A673 (cell line): ENCODE measurements around the gene THADA. TPM values are rescaled to one million over a fixed set of nuclear protein-coding genes. Genes with fewer than 3 reads are reported as not detected.

Source experiments
- BruUV-seq: library from RNA; stranded (reverse); fragments of 400-500 nt; replicated peaks from 2 replicates; lab custom pipeline; 2021; lab: Mats Ljungman, UMichigan
- CTCF ChIA-PET: fragments of 300-600 bp; sonication (Branson Sonifier 250); formaldehyde crosslinking; loops from one replicate; lab custom pipeline; 2022; ENCODE audit warnings: antibody characterized with exemption; lab: Charles Lee
- POLR2A ChIA-PET: fragments of 300-600 bp; sonication (Branson Sonifier 250); formaldehyde crosslinking; loops from one replicate; lab custom pipeline; 2022; ENCODE audit warnings: antibody characterized with exemption; ENCODE audit not compliant: low non-redundant PET; lab: Charles Lee
- DNase-seq: peaks from one replicate; pipeline ENCODE4 v3.0.0-alpha.2; 2015; ENCODE audit warnings: low spot score
- H3K27ac ChIP-seq: fragments of 200-600 bp; sonication (generic); 2 replicates; pipeline ENCODE4 v1.5.1; 2016; ENCODE audit warnings: mixed run types, low read depth, mild to moderate bottlenecking, mixed read lengths, antibody characterized with exemption, low read length; ENCODE audit not compliant: poor library complexity, severe bottlenecking
- H3K27me3 ChIP-seq: fragments of 200-600 bp; sonication (generic); replicated peaks from 2 replicates; pipeline ENCODE4 v1.6.1; 2017; ENCODE audit warnings: mixed run types, low read depth, mild to moderate bottlenecking, mixed read lengths, antibody characterized with exemption, low read length; ENCODE audit not compliant: insufficient read depth, poor library complexity
- H3K36me3 ChIP-seq: fragments of 200-600 bp; sonication (generic); 2 replicates; pipeline ENCODE4 v1.6.1; 2016; ENCODE audit warnings: mixed run types, mild to moderate bottlenecking, mixed read lengths, antibody characterized with exemption, low read length; ENCODE audit not compliant: insufficient read depth, poor library complexity, severe bottlenecking
- H3K4me1 ChIP-seq: fragments of 200-600 bp; sonication (generic); 2 replicates; pipeline ENCODE4 v1.6.1; 2017; ENCODE audit warnings: mixed run types, mild to moderate bottlenecking, mixed read lengths, antibody characterized with exemption, low read length; ENCODE audit not compliant: insufficient read depth, poor library complexity, severe bottlenecking
- H3K4me3 ChIP-seq: fragments of 200-600 bp; sonication (generic); 2 replicates; pipeline ENCODE4 v1.5.1; 2016; ENCODE audit warnings: low read depth, mixed run types, mild to moderate bottlenecking, mixed read lengths, low read length; ENCODE audit not compliant: poor library complexity, severe bottlenecking
- H3K9me3 ChIP-seq: fragments of 200-600 bp; sonication (generic); 2 replicates; pipeline ENCODE4 v1.6.1; 2016; ENCODE audit warnings: mixed run types, low read depth, mild to moderate bottlenecking, mixed read lengths, antibody characterized with exemption, low read length; ENCODE audit not compliant: poor library complexity, severe bottlenecking
- EZH2 ChIP-seq: fragments of 200-600 bp; sonication (generic); IDR thresholded peaks from 2 replicates; pipeline ENCODE4 v1.6.1; 2017; ENCODE audit warnings: borderline replicate concordance, low read depth, mild to moderate bottlenecking, mixed read lengths, antibody characterized with exemption, low read length; ENCODE audit not compliant: poor library complexity, severe bottlenecking
- intact Hi-C: fragments of 100-400 bp; cut with micrococcal nuclease; formaldehyde crosslinking; loops from one replicate; pipeline ENCODE4 v1.10.0; 2022; ENCODE audit not compliant: unreplicated experiment
- total RNA-seq: library from RNA; stranded (reverse); gene quantifications from 2 replicates; pipeline ENCODE4 v1.2.3, GENCODE V29; 2021
- TF ChIP-seq, protein P1 (sequence below): fragments of 300-800, 200-600 bp; sonication (generic); conservative IDR thresholded peaks from 2 replicates; pipeline ENCODE4 v1.5.1; 2017; ENCODE audit warnings: low read depth, mild to moderate bottlenecking, antibody characterized with exemption, low read length, moderate library complexity, mixed read lengths

THADA gene
- total RNA-seq, 1 experiment from 2014 or later, result 39.7 TPM

GRCh38 chr2:43384143-43384542 lies 211.7 kb downstream of the THADA start:
- POLR2A ChIA-PET, result no interaction called here
- CTCF ChIA-PET, result no interaction called here
- H3K27ac ChIP-seq, result no peak overlapping the region
- H3K4me1 ChIP-seq, result no peaks in the 10 kb centered on the region
- TF ChIP-seq, protein P1, sequence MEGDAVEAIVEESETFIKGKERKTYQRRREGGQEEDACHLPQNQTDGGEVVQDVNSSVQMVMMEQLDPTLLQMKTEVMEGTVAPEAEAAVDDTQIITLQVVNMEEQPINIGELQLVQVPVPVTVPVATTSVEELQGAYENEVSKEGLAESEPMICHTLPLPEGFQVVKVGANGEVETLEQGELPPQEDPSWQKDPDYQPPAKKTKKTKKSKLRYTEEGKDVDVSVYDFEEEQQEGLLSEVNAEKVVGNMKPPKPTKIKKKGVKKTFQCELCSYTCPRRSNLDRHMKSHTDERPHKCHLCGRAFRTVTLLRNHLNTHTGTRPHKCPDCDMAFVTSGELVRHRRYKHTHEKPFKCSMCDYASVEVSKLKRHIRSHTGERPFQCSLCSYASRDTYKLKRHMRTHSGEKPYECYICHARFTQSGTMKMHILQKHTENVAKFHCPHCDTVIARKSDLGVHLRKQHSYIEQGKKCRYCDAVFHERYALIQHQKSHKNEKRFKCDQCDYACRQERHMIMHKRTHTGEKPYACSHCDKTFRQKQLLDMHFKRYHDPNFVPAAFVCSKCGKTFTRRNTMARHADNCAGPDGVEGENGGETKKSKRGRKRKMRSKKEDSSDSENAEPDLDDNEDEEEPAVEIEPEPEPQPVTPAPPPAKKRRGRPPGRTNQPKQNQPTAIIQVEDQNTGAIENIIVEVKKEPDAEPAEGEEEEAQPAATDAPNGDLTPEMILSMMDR, result no peak
- TF ChIP-seq EZH2, result no peak
- no peak overlapping the region for H3K4me3 ChIP-seq
- no peaks in the 10 kb centered on the region for H3K27me3 ChIP-seq
- H3K9me3 ChIP-seq, result no peaks in the 10 kb centered on the region
- H3K36me3 ChIP-seq, result no peaks in the 10 kb centered on the region
- no peak for DNase-seq
- intact Hi-C loops, result no loop called here
- no TSS peak for BruUV-seq

- no TSS peak for BruUV-seq
- intact Hi-C loops, result no loop called here
- H3K9me3 ChIP-seq, result no peaks in the 10 kb centered on the region
- no peaks in the 10 kb centered on the region for H3K4me1 ChIP-seq
- ChIA-PET CTCF (no interaction called here), POLR2A (no interaction called here)
- H3K4me3 ChIP-seq, result no peak overlapping the region
- TF ChIP-seq, protein P1, result no peak
- no peak for TF ChIP-seq EZH2
- no peak for DNase-seq
- no peaks in the 10 kb centered on the region for H3K27me3 ChIP-seq
- no peak overlapping the region for H3K27ac ChIP-seq
- no peaks in the 10 kb centered on the region for H3K36me3 ChIP-seq
These were observed 212.3 kb downstream of the THADA start for GRCh38 chr2:43383533-43383932.

DNA sequence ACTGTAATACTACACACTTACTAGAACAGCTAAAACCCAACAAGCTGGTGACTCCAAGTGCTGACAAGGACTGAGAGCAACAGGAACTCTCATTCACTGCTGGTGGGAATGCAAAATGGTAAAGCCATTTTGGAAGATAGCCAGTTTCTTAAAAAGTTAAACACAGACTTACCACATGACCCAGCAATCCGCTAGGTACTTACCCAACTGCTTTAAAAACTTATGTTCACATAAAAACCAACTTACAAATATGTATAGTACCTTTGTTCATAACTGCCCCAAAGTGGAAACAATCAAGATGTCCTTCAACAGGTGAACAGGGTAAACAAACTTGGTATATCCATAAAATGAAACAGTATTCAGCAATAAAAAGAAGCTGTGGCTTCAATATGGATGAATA lies 216.3 kb downstream of the THADA start:
- BruUV-seq, result no TSS peak
- Histone ChIP-seq H3K4me1 (no peaks in the 10 kb centered on the region), H3K27me3 (no peaks in the 10 kb centered on the region), H3K9me3 (no peaks in the 10 kb centered on the region), H3K36me3 (no peaks in the 10 kb centered on the region), H3K4me3 (no peak overlapping the region), H3K27ac (no peak overlapping the region)
- ChIA-PET CTCF (no interaction called here), POLR2A (no interaction called here)
- no peak for DNase-seq
- no peak for TF ChIP-seq EZH2
- TF ChIP-seq, protein P1, result no peak
- intact Hi-C loops, result no loop called here
